Measurements from ENCODE around the gene ARHGAP20. TPM values are rescaled to one million over a fixed set of nuclear protein-coding genes. Genes with fewer than 3 reads are reported as not detected.

ARHGAP20 gene
- total and polyA plus RNA-seq, 9 of the 15 experiments (the other 6 are each of a cell fraction or from before 2014, with no cell fraction given), result 0.07 TPM; not detected in 8

DNA sequence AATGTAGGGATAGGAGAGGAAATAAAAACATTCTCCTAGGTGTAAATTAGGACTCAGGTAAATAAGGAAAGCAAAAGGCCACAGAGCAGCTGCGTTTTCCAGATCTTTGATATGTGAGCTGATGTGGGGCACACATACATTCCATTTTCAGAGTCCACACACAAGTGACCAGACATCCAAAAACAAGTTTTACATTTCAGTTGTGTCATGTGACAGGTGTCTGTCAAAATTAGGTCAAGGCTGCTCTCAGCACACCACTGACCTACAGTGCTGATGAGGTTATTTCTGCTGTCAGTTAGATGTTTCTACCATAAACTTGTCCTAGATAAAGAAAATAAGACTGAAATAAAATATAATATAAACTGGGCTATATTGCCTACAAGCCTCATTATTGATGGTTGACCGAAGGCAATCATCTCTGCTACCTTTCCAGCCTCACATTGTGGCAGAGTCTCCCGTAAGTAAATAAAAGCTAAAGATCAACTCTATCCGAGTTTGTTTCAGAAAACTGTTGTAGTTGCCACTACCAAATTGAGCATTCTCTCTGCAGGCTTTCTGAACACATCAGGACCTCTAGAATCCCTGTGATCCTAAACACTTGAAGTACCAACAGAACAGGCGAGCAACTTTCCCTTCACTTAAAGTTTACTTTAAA lies 7.9 kb downstream of the ARHGAP20 start:
- ATAC-seq, result no peak
- Histone ChIP-seq H3K36me3 (ENCODE audit: control insufficient read depth, insufficient read depth, low read length) (no peaks in the 10 kb centered on the region), H4K20me1 (replicated peaks; ENCODE audit: control insufficient read depth, insufficient read depth, low read length) (no peaks in the 10 kb centered on the region), H3K9me3 (replicated peaks; ENCODE audit: control insufficient read depth, insufficient read depth, low read depth, low read length) (no peaks in the 10 kb centered on the region), H3K27ac (ENCODE audit: extremely low read depth, low read depth, low read length) (no peak overlapping the region), H3K27me3 (ENCODE audit: control insufficient read depth in 2 of 2, insufficient read depth in 2 of 2, low read length in 2 of 2) (no peaks in the 10 kb centered on the region), H3K4me1 (replicated peaks in 1 of 2; ENCODE audit: control insufficient read depth in 2 of 2, insufficient read depth in 2 of 2, low read length in 2 of 2) (no peaks in the 10 kb centered on the region), H3K4me3 (no peak overlapping the region), H2AFZ (ENCODE audit: low read depth, low read length) (no peak overlapping the region), H3K9ac (ENCODE audit: insufficient read depth in 1 of 2, low read depth in 2 of 2, low read length in 2 of 2) (no peak overlapping the region), H3K79me2 (ENCODE audit: control insufficient read depth, insufficient read depth, low read length) (no peaks in the 10 kb centered on the region), H3K4me2 (ENCODE audit: insufficient read depth, low read length) (no peak overlapping the region), H3K9me1 (ENCODE audit: control insufficient read depth, insufficient read depth, low read length) (no peaks in the 10 kb centered on the region)
- no peak for FAIRE-seq
- POLR2A ChIA-PET, result no interaction called here
- CTCF ChIA-PET (ENCODE audit: low intra/inter-chr PET ratio), result interaction anchor here (0.6 kb wide), 1 partner anchor 167 kb away, joined by 5 read pairs; no protein-coding TSS in a partner anchor
- DNase-seq (ENCODE audit: extremely low read depth in 1 of 4, low spot score in 3 of 4), result no peak
- intact Hi-C loops (cut with micrococcal nuclease) (no loop called here), in situ Hi-C loops (cut with MboI) (no loop called here)
- 0% methylated on average over 5 of the region's 5 CpGs for WGBS (ENCODE audit: insufficient coverage, low coverage, missing lambda C conversion rate)
- no TSS peak for BruUV-seq (replicated peaks)
- TF ChIP-seq, protein P1, sequence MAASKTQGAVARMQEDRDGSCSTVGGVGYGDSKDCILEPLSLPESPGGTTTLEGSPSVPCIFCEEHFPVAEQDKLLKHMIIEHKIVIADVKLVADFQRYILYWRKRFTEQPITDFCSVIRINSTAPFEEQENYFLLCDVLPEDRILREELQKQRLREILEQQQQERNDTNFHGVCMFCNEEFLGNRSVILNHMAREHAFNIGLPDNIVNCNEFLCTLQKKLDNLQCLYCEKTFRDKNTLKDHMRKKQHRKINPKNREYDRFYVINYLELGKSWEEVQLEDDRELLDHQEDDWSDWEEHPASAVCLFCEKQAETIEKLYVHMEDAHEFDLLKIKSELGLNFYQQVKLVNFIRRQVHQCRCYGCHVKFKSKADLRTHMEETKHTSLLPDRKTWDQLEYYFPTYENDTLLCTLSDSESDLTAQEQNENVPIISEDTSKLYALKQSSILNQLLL (CRISPR knock-in tag; IDR thresholded peaks at IDR 0.05; ENCODE audit: borderline replicate concordance), result no peak
- TF ChIP-seq SPI1 (IDR thresholded peaks at IDR 0.05; ENCODE audit: borderline replicate concordance, low read depth, low read length), result no peak
- no peak for TF ChIP-seq CHD1 (IDR thresholded peaks at IDR 0.05; ENCODE audit: low read length)
- TF ChIP-seq HNRNPL (IDR thresholded peaks at IDR 0.05; ENCODE audit: low read depth, low read length), result no peak
- TF ChIP-seq ZNF707 (CRISPR knock-in tag; conservative IDR thresholded peaks at IDR 0.05), result no peak
- no peak for TF ChIP-seq ZNF197 (CRISPR knock-in tag; IDR thresholded peaks at IDR 0.05; ENCODE audit: low read depth)
- TF ChIP-seq, protein P2, sequence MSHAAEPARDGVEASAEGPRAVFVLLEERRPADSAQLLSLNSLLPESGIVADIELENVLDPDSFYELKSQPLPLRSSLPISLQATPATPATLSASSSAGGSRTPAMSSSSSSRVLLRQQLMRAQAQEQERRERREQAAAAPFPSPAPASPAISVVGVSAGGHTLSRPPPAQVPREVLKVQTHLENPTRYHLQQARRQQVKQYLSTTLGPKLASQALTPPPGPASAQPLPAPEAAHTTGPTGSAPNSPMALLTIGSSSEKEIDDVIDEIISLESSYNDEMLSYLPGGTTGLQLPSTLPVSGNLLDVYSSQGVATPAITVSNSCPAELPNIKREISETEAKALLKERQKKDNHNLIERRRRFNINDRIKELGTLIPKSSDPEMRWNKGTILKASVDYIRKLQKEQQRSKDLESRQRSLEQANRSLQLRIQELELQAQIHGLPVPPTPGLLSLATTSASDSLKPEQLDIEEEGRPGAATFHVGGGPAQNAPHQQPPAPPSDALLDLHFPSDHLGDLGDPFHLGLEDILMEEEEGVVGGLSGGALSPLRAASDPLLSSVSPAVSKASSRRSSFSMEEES (CRISPR knock-in tag; IDR thresholded peaks at IDR 0.05), result peak; percentile 44; the same call in 1 of the 2 replicates
- TF ChIP-seq GTF2F1 (IDR thresholded peaks at IDR 0.05; ENCODE audit: low read depth, low read length), result no peak
- TF ChIP-seq MAZ (CRISPR knock-in tag; conservative IDR thresholded peaks at IDR 0.05 in 1 of 2, IDR thresholded peaks at IDR 0.05 in 1 of 2), result no peak
